NOMO-1 (cell line): ENCODE measurements around the gene GLUD2.
"Not testable (repeated sequence)": the region's sequence is repeated elsewhere in the genome, so short reads cannot be mapped to it uniquely, and the experiment has no call there.

Experiments used
- DNase-seq, 2 experiments: peaks; one replicate each; lab custom pipeline; 2025; ENCODE audit not compliant: unreplicated experiment in 2 of 2; lab: John Stamatoyannopoulos, UW

GLUD2 gene

GRCh38 chrX:121047441-121048419 is at the start of gene GLUD2:
Gene GLUD2 (plus strand): TSS chrX:121047610. CDS start chrX:121047685, 75 bp downstream.
- peak in 1 of 2 experiments; percentile 0 for DNase-seq

DNA sequence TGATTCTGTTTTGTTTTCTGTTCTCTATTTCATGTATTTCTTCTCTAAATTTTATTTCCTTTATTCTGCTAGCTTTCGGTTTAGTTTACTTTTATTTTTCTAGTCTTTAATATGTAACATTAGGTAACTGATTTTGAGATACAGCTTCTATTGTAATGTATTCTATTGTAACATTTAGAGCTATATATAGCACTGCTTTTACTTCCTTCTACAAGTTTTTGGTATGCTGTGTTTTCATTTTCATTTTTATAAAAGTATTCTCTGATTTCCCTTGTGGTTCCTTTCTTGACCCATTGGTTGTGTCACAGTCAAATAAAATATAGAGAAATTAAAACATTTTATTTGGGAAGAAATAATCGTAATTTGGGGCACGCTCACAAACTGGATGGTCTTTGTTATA is 48.0 kb upstream of the GLUD2 start:
- DNase-seq, result no peak

- DNase-seq, result peak in 1 of 2 experiments; percentile 3
Observed at GRCh38 chrX:121000589-121000988, 46.8 kb upstream of the GLUD2 start.

GRCh38 chrX:121008920-121009319 is 38.5 kb upstream of the GLUD2 start:
- no peak for DNase-seq

- DNase-seq, result no peak
Observed at GRCh38 chrX:121009764-121010163, 37.6 kb upstream of the GLUD2 start.

- DNase-seq, result no peak
Observed at GRCh38 chrX:121010218-121010617, 37.2 kb upstream of the GLUD2 start.

- no peak for DNase-seq
Observed at GRCh38 chrX:121011254-121011653, 36.2 kb upstream of the GLUD2 start.

GRCh38 chrX:121013897-121014455 is 33.4 kb upstream of the GLUD2 start:
- DNase-seq, result no peak

- DNase-seq, result no peak
Observed at GRCh38 chrX:121014826-121015225, 32.6 kb upstream of the GLUD2 start.

GRCh38 chrX:121028419-121028818 is 19.0 kb upstream of the GLUD2 start:
- DNase-seq, result no peak

DNA sequence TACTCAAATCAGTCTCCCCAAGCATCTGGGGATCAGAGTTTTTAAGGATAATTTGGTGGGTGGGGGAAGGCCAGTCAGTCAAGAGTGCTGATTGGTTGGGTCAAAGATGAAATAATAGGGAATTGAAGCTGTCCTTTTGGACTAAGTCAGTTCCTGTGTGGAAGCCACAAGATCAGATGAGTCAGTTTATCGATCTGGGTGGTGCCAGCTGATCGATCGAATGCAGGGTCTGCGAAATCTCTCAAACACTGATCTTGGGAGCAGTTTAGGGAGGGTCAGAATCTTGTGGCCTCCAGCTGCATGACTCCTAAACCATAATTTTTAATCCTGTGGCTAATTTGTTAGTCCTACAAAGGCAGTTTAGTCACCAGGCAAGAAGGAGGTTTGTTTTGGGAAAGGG is 17.3 kb upstream of the GLUD2 start:
- no peak for DNase-seq

GRCh38 chrX:121032531-121032930 is 14.9 kb upstream of the GLUD2 start:
- no peak for DNase-seq

DNA sequence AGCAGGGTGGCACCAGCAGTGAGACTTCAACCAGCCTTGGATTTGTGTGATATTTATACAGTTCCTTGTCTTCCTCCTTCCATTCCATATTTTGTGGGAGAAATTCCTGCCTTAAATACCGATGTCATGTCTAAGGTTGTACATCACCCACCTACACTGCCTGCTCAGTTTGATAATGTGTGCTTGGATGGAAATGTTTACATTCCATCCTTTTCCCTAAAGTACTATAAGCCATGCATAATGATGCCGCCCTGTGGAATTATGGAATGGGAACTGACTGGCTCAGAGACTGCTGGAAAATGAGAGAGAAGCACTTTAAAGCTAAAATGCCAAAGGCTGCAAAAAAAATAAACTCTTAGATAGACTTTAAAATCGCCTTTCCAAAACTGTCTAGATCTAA is 11.3 kb upstream of the GLUD2 start:
- no peak for DNase-seq

- no peak for DNase-seq
Observed at GRCh38 chrX:121036951-121037350, 10.5 kb upstream of the GLUD2 start.

DNA sequence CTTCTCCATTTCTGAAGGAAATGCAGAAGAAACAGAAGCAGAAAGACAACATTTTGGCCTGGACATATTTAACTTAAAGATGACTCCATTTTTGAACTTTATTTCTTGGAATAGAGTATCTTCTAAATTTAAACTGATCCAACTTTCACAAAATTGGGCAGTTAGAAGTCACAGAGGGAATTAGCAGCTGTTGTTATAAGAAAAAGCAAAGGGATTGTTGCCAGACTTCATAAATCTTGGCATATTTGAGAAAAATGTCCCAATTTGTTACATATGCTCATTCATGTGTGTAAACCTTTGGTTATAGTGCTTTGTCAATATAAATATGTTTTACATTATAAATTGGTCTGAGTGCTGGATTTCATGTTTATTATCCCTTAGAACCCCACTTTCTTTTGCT is 3.4 kb downstream of the GLUD2 start:
- DNase-seq, result no peak

DNA sequence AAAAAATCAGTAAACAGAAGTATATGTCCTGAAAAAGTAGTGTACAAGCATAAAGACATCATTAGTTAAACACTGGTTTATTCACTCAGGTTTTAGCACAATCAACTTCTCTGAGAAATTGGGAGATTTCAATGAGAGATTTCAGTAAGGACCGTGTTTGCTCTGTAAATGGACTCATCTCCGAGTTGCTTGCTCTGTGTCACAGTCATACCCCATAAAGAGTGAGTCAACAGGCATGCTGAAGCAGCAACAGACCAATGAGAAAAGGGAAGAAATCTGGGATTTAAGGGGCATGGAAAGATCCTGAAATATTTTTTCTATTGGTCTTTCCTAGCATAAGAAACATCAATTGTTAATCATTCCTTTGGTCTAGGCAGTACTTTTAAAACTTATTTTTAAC is 4.7 kb downstream of the GLUD2 start:
- no peak for DNase-seq

DNA sequence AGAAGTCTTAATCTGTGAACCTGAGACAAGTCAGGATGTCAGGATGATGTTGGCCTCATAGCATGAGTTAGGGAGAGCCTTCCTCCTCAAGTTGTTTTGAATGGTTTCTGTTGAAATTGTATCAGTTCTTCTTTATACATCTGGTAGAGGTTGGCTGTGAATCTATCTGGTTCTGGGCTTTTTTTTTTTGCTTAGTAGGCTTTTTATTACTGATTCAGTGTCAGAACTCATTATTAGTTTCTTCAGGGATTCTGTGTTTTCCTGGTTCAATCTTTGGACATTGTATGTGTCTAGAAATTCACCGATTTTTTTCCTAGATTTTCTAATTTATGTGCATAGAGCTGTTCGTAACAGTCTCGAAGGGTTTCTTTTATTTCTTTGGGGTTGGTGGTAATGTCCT is 14.9 kb downstream of the GLUD2 start:
- no peak for DNase-seq

- no peak for DNase-seq
Observed at GRCh38 chrX:121064579-121064978, 17.2 kb downstream of the GLUD2 start.

- DNase-seq, result not testable (repeated sequence)
Observed at GRCh38 chrX:121084247-121084646, 36.8 kb downstream of the GLUD2 start.

GRCh38 chrX:121084903-121085611 is 37.6 kb downstream of the GLUD2 start:
- no peak for DNase-seq

DNA sequence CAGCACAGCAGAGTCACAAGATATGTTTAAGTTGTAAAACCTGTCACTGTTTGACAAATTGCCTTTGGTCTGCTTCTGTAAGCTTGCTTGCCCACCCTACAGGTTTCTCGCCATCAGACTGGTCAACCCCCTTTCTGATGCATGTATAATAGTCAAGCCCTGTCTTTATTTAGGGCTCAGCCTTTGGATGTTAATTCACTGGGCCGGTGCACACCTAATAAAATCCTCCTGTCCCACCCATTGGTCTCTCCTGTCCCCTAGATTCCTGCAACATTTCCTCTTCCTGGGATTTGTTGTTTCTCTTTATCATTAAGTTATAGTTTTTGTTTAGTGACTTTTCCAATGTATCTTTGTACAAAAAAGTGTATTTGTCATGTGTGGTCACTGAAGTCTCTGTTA is 38.2 kb downstream of the GLUD2 start:
- no peak for DNase-seq
